ENCODE results near the gene HDAC4.

HDAC4 gene

DNA sequence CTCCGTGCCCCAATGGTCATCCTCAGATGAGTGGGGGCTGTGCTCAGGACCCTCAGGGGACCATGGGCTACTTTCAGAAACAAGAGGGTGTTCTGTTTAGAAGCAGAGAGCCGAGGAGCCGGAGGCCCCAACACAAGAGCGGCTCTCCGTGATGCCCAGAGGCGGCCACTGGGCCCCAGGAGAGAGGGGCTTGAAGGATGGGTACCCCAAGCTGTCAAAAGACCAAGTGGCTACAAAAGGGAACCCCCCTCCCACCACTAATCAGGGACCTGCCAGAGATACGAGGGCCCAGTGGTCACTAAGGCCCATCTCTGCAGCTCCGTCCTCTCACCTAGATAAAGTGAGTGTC is 93.6 kb downstream of the HDAC4 start:
- Histone ChIP-seq H3K36me3 (ENCODE audit: control insufficient read depth, insufficient read depth, low read length) (no peaks in the 10 kb centered on the region), H3K27me3 (ENCODE audit: control insufficient read depth, insufficient read depth, low read length) (no peaks in the 10 kb centered on the region), H3K9me3 (ENCODE audit: control insufficient read depth, low read length) (no peaks in the 10 kb centered on the region), H3K4me1 (ENCODE audit: control insufficient read depth, insufficient read depth, low read length) (peaks cover 23% of the 10 kb centered on the region), H3K4me3 (ENCODE audit: low read length) (no peak overlapping the region), H3K9ac (ENCODE audit: low read length) (no peak overlapping the region)

DNA sequence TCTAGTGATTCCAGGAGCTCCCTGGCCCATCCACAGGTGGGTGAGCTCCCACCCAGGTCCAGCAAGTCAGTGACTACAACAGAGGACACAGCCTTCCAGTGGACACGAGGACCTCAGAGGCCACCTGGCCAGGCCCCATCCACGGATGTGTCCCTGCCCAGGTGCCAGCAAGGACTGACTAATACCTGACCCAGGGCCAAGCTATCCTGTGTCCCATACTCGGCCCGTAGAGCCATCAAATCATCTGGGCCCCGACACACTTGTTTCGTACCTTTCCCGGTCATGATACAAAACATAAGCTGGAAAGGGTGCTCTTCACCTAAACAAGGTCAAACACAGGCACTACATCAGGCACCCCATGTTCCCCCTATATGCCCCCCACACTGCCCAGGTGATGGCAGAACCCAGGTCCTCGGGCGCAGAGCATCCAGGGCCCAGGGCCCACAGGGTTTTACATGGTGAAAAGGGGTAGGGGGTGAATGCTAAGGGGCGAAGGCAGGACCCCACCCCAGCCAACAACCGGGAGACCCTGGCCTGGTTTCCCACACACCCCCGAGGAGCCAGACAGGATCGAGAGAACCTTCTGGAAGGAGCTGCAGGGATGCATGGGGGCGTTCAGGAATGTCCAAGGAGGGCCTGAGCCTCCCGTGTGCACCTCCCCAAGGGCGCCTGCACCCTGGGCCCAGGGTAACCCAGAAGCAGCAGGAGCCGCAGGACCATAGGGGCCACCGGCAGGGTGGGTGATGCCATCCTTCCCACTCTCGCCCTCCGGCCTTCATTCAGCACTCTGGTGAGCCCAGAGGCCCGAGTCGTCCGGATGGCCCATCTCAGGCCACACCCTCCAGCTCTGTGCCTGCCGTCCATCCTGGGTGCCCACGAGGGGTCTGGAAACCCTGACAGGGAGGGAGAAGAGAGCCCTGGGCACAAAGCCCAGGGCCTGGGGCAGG is 94.3 kb downstream of the HDAC4 start:
- Histone ChIP-seq H3K4me3 (ENCODE audit: low read length) (no peak overlapping the region), H3K4me1 (ENCODE audit: control insufficient read depth, insufficient read depth, low read length) (peaks cover 23% of the 10 kb centered on the region), H3K9ac (ENCODE audit: low read length) (no peak overlapping the region), H3K27me3 (ENCODE audit: control insufficient read depth, insufficient read depth, low read length) (no peaks in the 10 kb centered on the region), H3K9me3 (ENCODE audit: control insufficient read depth, low read length) (no peaks in the 10 kb centered on the region), H3K36me3 (ENCODE audit: control insufficient read depth, insufficient read depth, low read length) (no peaks in the 10 kb centered on the region)

DNA sequence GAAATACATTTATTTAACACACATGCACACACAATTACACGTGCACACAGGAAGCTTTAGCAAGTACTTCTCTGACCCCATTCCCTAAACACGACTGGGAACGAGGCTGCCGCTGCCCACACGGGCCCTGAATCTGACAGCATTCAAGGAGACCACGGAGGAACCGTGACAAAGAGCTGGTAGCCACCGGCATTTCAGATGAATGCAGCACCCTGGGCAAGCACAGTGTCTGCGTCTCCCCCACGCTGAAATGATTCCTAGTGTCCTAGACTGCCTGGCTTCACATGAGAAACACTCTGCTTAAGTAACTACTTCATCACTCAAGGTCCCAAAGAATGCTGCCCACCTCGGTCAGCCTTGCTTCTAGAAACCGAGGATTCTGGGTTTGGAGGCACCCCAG is 95.0 kb downstream of the HDAC4 start:
- Histone ChIP-seq H3K27me3 (ENCODE audit: control insufficient read depth, insufficient read depth, low read length) (no peaks in the 10 kb centered on the region), H3K9me3 (ENCODE audit: control insufficient read depth, low read length) (no peaks in the 10 kb centered on the region), H3K4me3 (ENCODE audit: low read length) (no peak overlapping the region), H3K36me3 (ENCODE audit: control insufficient read depth, insufficient read depth, low read length) (no peaks in the 10 kb centered on the region), H3K9ac (ENCODE audit: low read length) (no peak overlapping the region), H3K4me1 (ENCODE audit: control insufficient read depth, insufficient read depth, low read length) (peaks cover 20% of the 10 kb centered on the region)

DNA sequence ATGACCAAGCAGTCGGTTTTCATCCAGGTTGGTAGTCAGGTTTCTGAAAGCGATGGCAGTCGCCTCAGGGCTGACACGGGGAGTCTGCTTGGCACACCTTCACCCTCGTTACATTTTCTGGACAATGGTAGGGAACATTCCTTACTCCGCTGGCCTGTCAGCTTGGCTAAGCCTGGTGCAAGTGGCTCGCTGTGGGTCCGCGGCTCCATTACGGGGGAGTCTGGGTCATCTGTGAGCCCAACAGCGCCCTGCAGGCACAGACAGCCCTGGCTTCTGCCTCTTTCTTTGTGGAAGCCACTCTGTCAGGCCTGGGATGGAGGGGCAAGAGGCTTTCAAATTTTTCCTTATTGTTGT is 95.6 kb downstream of the HDAC4 start:
- no peak overlapping the region for H3K9ac ChIP-seq (ENCODE audit: low read length)
- H3K4me1 ChIP-seq (ENCODE audit: control insufficient read depth, insufficient read depth, low read length) = peaks cover 18% of the 10 kb centered on the region
- no peak overlapping the region for H3K4me3 ChIP-seq (ENCODE audit: low read length)
- H3K36me3 ChIP-seq (ENCODE audit: control insufficient read depth, insufficient read depth, low read length) = no peaks in the 10 kb centered on the region
- no peaks in the 10 kb centered on the region for H3K27me3 ChIP-seq (ENCODE audit: control insufficient read depth, insufficient read depth, low read length)
- H3K9me3 ChIP-seq (ENCODE audit: control insufficient read depth, low read length) = no peaks in the 10 kb centered on the region

DNA sequence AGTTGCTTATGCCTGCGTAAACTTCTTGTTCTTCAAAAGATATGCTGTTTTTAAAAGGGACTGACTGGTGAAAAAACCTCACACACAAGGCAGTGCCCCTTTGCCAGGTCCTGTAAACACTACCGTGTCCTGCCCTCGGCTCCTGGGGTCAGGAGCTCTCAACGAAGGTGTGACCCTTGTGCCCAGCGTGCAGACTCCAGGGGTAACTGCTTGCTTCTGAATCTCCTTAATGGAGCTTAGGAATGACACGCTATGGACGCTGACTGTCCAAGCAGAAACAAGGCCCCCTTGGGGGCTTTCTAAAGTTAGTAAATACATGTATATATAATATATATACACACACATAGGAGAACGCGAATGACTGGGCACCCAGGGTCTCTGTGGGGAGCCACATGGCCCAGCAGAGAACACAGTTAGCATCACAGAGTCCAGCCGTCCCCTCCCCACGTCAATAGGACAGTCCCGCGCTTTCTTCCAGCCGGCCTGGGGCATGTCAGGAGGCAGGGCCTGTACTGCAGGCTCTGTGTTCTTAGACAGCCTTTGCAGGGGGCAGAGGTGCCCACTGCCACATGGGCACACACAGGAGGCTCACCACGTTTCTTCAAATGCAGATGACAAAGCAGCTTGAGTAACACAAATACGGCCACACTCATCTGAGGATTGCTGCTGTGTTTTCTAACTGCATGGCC is 96.1 kb downstream of the HDAC4 start:
- Histone ChIP-seq H3K9me3 (ENCODE audit: control insufficient read depth, low read length) (no peaks in the 10 kb centered on the region), H3K4me3 (ENCODE audit: low read length) (no peak overlapping the region), H3K4me1 (ENCODE audit: control insufficient read depth, insufficient read depth, low read length) (peaks cover 22% of the 10 kb centered on the region), H3K27me3 (ENCODE audit: control insufficient read depth, insufficient read depth, low read length) (no peaks in the 10 kb centered on the region), H3K36me3 (ENCODE audit: control insufficient read depth, insufficient read depth, low read length) (no peaks in the 10 kb centered on the region), H3K9ac (ENCODE audit: low read length) (no peak overlapping the region)

DNA sequence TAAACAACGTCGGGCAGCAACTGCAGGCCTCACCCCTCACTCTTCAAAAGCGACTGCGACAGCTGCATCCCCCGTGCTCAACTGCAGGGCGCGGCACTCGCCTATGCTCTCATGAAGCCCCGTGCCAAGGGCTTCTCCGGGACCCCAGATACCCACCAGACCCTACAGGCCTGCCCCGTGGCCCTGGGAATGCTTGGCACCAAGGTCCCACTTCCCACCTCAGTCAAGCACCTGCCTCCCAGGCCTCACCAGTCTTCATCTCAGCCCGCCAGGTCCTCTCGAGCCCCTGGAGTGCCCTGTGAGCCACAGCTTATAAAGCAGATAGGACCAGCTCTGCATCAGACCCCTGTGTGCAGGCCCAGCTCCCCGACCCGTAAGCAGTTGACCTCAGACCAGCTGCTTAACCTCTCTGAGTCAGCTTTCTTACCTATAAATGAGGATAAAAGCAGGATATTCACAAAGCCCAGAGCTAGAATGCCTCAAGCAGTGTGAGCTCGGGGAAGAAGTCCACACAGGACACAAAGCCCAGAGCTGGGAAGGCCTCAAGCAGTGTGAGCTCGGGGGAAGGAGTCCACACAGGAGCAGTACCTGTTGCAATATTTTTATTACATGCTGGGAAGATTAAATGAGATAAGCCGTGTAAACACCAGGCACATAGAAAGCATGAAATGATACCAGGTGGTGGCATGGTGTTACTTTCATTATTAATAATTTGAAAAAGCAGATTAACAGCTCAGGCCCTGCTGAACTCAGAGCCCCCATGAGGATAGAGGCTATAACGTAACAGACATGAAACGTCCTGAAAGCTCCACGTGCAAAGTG is 96.9 kb downstream of the HDAC4 start:
- H3K9me3 ChIP-seq (ENCODE audit: control insufficient read depth, low read length) = no peaks in the 10 kb centered on the region
- no peaks in the 10 kb centered on the region for H3K36me3 ChIP-seq (ENCODE audit: control insufficient read depth, insufficient read depth, low read length)
- H3K4me3 ChIP-seq (ENCODE audit: low read length) = no peak overlapping the region
- peaks cover 30% of the 10 kb centered on the region for H3K4me1 ChIP-seq (ENCODE audit: control insufficient read depth, insufficient read depth, low read length)
- H3K9ac ChIP-seq (ENCODE audit: low read length) = no peak overlapping the region
- H3K27me3 ChIP-seq (ENCODE audit: control insufficient read depth, insufficient read depth, low read length) = no peaks in the 10 kb centered on the region

DNA sequence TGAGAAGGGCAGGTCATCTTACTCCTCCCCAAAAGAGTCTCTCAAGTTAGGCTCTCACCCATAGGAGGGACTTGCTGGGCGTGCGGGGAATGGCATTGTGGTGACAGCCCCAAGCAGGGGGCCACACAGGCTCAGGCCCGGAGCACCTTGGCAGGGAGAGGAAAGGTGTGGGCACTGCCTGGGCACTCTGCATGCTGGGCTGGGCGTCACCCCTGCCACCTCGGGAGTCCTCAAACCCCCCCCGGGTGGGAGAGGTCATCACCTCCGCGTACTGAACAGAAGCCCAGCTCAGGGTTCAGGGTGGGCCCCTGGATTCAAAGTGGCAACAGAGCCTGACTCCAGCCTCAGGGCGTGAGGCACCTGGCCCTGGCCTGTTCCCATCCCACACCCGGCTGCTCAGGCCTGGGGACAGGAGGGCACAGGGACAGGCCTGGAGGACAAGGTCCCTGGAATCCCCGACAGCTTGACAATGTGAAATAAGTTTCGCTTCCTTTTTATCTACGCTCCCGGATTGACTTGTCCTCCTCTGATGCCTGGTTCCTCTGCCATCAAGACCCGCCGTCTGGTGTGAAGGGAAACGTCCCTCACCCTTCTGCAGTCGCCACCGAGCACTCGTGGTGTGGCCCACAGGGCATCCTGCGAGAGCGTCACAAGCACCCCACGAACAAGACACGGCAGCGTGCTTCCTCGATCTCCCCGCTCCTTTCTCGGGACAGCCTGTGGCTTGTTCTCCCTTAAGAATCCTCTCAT is 97.8 kb downstream of the HDAC4 start:
- no peaks in the 10 kb centered on the region for H3K9me3 ChIP-seq (ENCODE audit: control insufficient read depth, low read length)
- no peak overlapping the region for H3K4me3 ChIP-seq (ENCODE audit: low read length)
- no peaks in the 10 kb centered on the region for H3K27me3 ChIP-seq (ENCODE audit: control insufficient read depth, insufficient read depth, low read length)
- peaks cover 38% of the 10 kb centered on the region for H3K4me1 ChIP-seq (ENCODE audit: control insufficient read depth, insufficient read depth, low read length)
- H3K9ac ChIP-seq (ENCODE audit: low read length) = no peak overlapping the region
- no peaks in the 10 kb centered on the region for H3K36me3 ChIP-seq (ENCODE audit: control insufficient read depth, insufficient read depth, low read length)

DNA sequence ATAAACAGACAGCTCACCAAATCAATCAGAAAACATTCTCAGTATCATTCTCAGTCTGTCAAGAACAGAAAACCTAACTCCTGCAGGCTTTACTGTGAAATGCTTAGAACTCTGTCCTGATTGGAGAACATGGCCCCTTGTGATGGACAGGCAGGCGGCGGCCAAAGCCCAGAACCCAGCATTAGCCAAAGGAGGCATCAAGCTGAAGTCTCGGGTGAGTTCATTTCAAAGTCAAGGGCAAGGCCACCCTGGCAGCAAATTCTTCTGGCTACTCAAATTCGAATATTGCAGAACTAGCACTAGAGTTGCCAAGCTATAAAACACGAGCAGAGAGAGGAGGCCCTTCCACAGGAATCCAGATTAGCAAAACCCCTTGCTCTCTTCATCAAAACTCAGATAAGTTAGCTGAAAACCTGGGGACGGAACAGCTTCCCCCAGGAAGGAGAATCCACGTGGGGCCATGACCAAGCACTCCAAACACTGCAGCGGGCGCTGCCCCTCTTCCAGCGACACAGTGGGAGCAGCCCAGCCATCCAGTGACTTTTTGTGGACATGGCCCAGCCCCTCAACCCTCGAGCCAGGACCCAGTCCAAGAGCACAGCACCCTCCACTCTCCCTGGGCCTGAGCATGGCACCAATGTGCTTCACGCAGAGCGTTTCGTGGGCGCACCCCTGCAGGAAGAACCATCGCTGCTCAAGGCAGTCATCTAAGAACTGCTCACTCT is 98.6 kb downstream of the HDAC4 start:
- H3K36me3 ChIP-seq (ENCODE audit: control insufficient read depth, insufficient read depth, low read length) = no peaks in the 10 kb centered on the region
- peaks cover 45% of the 10 kb centered on the region for H3K4me1 ChIP-seq (ENCODE audit: control insufficient read depth, insufficient read depth, low read length)
- no peaks in the 10 kb centered on the region for H3K9me3 ChIP-seq (ENCODE audit: control insufficient read depth, low read length)
- H3K9ac ChIP-seq (ENCODE audit: low read length) = no peak overlapping the region
- H3K4me3 ChIP-seq (ENCODE audit: low read length) = no peak overlapping the region
- no peaks in the 10 kb centered on the region for H3K27me3 ChIP-seq (ENCODE audit: control insufficient read depth, insufficient read depth, low read length)

DNA sequence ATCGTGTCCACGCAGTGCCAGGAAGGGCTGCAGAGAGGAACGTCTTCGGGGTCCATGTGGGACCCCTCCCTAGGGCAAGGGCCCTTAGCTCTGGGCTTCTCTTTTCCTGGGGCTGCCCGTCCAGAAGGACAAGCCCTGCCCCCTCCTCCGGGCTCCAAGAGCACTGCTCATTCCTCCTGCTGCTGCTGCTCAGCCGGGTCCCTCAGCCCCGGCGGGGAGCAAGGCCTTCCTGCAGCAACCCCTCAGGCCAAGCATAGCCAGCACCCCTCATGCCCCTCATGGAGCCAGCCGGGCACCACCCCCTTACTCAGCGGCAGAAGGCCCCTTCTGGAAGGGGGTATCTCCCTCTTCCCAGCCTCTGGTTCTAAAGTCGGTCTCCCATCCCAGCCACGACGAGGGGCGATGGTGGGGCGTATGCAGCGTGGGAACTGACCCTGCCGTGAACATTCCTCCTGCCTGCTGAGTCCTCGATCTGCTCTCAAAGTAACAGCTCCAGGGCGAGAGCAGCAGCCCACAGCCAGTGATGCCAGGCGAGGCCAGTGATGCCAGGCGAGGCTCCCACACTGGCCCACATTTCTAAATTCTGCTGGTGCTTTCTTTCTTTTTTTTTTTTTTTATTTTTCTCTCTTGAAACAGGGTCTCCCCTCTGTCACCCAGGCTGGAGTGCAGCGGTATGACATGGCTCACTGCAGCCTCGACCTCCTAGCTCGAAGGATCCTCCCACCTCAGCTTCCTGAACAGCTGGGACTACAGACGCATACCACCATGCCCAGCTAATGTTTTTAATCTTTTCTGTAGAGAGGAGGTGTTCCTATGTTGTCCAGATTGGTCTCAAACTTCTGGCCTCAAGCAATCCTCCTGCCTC is 99.7 kb downstream of the HDAC4 start:
- Histone ChIP-seq H3K4me1 (ENCODE audit: control insufficient read depth, insufficient read depth, low read length) (peaks cover 56% of the 10 kb centered on the region), H3K4me3 (ENCODE audit: low read length) (no peak overlapping the region), H3K9ac (ENCODE audit: low read length) (no peak overlapping the region), H3K9me3 (ENCODE audit: control insufficient read depth, low read length) (no peaks in the 10 kb centered on the region), H3K36me3 (ENCODE audit: control insufficient read depth, insufficient read depth, low read length) (no peaks in the 10 kb centered on the region), H3K27me3 (ENCODE audit: control insufficient read depth, insufficient read depth, low read length) (no peaks in the 10 kb centered on the region)

DNA sequence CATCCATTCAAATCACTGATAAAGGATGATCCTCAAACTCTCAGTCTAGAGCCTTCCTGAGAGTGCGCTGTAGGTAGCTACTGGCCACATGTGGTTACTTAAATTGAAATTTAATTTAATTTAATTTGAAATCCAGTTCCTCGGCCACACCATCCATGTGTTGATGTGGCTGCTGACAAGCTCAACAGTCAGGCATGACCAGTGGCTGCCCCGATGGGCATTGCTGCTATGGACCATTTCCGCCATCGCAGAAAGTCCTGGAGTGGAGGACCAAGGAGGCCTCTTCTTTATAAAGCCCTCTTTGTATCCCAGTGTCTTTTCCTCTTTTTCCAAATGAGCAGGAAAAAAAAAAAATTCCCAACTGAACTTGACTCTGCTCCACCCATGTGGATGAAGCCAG is 100.6 kb downstream of the HDAC4 start:
- no peaks in the 10 kb centered on the region for H3K9me3 ChIP-seq (ENCODE audit: control insufficient read depth, low read length)
- H3K36me3 ChIP-seq (ENCODE audit: control insufficient read depth, insufficient read depth, low read length) = no peaks in the 10 kb centered on the region
- no peak overlapping the region for H3K9ac ChIP-seq (ENCODE audit: low read length)
- peaks cover 65% of the 10 kb centered on the region for H3K4me1 ChIP-seq (ENCODE audit: control insufficient read depth, insufficient read depth, low read length)
- H3K27me3 ChIP-seq (ENCODE audit: control insufficient read depth, insufficient read depth, low read length) = no peaks in the 10 kb centered on the region
- no peak overlapping the region for H3K4me3 ChIP-seq (ENCODE audit: low read length)

Measured in mucosa of stomach (tissue), 1 donor.